OCI-LY1 (cell line): ENCODE results near the gene DDAH1.

ENCODE experiments used
- H2AFZ ChIP-seq: fragments of 200-600 bp; sonication (generic), shearing (Covaris generic); 2 replicates; pipeline ENCODE4 v1.6.0; 2014; ENCODE audit warnings: antibody characterized with exemption, mild to moderate bottlenecking, low read length
- H3F3A ChIP-seq: fragments of 200-600 bp; sonication (generic), shearing (Covaris generic); 2 replicates; pipeline ENCODE4 v1.6.0; 2014; ENCODE audit warnings: mild to moderate bottlenecking, antibody characterized with exemption, low read length, moderate library complexity; ENCODE audit not compliant: insufficient read depth
- H3K27ac ChIP-seq: fragments of 200-600 bp; sonication (generic); 2 replicates; pipeline ENCODE4 v1.5.1; 2014; ENCODE audit warnings: low read length, mixed run types, mild to moderate bottlenecking, low read depth; ENCODE audit not compliant: poor library complexity, severe bottlenecking
- H3K27me3 ChIP-seq: fragments of 200-600 bp; sonication (generic); 2 replicates; pipeline ENCODE4 v1.6.0; 2014; ENCODE audit warnings: antibody characterized with exemption, mild to moderate bottlenecking, low read length, moderate library complexity; ENCODE audit not compliant: insufficient read depth
- H3K36me3 ChIP-seq: fragments of 200-600 bp; sonication (generic); 2 replicates; pipeline ENCODE4 v1.6.1; 2014; ENCODE audit warnings: mild to moderate bottlenecking, antibody characterized with exemption, low read length, moderate library complexity, mixed read lengths; ENCODE audit not compliant: insufficient read depth
- H3K4me1 ChIP-seq: fragments of 200-600 bp; sonication (generic); 2 replicates; pipeline ENCODE4 v1.5.1; 2014; ENCODE audit warnings: mild to moderate bottlenecking, low read length, moderate library complexity; ENCODE audit not compliant: insufficient read depth, severe bottlenecking
- H3K4me2 ChIP-seq: fragments of 200-600 bp; sonication (generic), shearing (Covaris generic); 2 replicates; pipeline ENCODE4 v1.6.1; 2014; ENCODE audit warnings: low read length
- H3K4me3 ChIP-seq: fragments of 200-600 bp; sonication (generic); 2 replicates; pipeline ENCODE4 v1.5.1; 2014; ENCODE audit warnings: low read length, low read depth, mild to moderate bottlenecking, mixed read lengths; ENCODE audit not compliant: poor library complexity, severe bottlenecking
- H3K79me2 ChIP-seq: fragments of 200-600 bp; shearing (Covaris generic); 2 replicates; pipeline ENCODE4 v1.6.1; 2016; ENCODE audit warnings: mixed run types, low read length, mixed read lengths; ENCODE audit not compliant: insufficient read depth
- H3K9ac ChIP-seq: fragments of 200-600 bp; sonication (generic), shearing (Covaris generic); 2 replicates; pipeline ENCODE4 v1.6.1; 2014; ENCODE audit warnings: mild to moderate bottlenecking, low read length, mixed read lengths
- H3K9me2 ChIP-seq: fragments of 200-600 bp; sonication (generic), shearing (Covaris generic); 2 replicates; pipeline ENCODE4 v1.6.1; 2014; ENCODE audit warnings: low read depth, mild to moderate bottlenecking, low read length, mixed read lengths
- H3K9me3 ChIP-seq: fragments of 200-600 bp; shearing (Covaris generic); 2 replicates; pipeline ENCODE4 v1.6.1; 2014; ENCODE audit warnings: low read length, mixed read lengths
- H4K20me1 ChIP-seq: fragments of 200-600 bp; sonication (generic), shearing (Covaris generic); 2 replicates; pipeline ENCODE4 v1.6.0; 2016; ENCODE audit warnings: mild to moderate bottlenecking, low read length; ENCODE audit not compliant: insufficient read depth
- EZH2 ChIP-seq: fragments of 200-600 bp; sonication (generic), shearing (Covaris generic); IDR thresholded peaks from 2 replicates; pipeline ENCODE4 v1.8.0; 2017; ENCODE audit warnings: borderline replicate concordance, mixed run types, mild to moderate bottlenecking, antibody characterized with exemption, low read length, moderate library complexity, mixed read lengths
- TF ChIP-seq, protein P1 (sequence below): fragments of 200-600 bp; sonication (generic), shearing (Covaris generic); IDR thresholded peaks from 2 replicates; pipeline ENCODE4 v1.5.1; 2017; ENCODE audit warnings: mild to moderate bottlenecking, antibody characterized with exemption, low read length, moderate library complexity, mixed read lengths

Gene DDAH1

DNA sequence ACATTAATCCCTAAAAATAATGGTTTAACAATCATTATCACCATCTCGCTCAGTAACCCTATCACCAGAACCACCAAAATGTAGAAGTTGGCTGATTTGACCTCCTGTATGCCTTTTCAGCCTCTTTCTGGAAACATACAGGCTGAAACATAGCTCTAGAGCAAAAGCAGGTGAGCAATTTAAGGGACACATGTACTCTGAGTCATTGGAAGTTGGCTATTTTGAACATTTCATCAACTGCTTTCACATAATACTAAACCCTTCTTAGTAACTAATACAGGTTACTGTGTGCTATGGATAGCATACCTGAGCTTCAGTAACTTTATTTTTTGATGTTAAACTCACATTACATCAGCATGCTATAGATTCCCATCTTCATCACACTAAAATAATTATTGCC is 19.8 kb upstream of the DDAH1 start:
- no peak overlapping the region for H3K27ac ChIP-seq
- H3K9me3 ChIP-seq, result no peaks in the 10 kb centered on the region
- no peaks in the 10 kb centered on the region for H3K27me3 ChIP-seq
- no peak overlapping the region for H3K4me2 ChIP-seq
- no peaks in the 10 kb centered on the region for H3F3A ChIP-seq
- H4K20me1 ChIP-seq, result no peaks in the 10 kb centered on the region
- H3K4me3 ChIP-seq, result no peak overlapping the region
- no peak for TF ChIP-seq EZH2
- TF ChIP-seq, protein P1, sequence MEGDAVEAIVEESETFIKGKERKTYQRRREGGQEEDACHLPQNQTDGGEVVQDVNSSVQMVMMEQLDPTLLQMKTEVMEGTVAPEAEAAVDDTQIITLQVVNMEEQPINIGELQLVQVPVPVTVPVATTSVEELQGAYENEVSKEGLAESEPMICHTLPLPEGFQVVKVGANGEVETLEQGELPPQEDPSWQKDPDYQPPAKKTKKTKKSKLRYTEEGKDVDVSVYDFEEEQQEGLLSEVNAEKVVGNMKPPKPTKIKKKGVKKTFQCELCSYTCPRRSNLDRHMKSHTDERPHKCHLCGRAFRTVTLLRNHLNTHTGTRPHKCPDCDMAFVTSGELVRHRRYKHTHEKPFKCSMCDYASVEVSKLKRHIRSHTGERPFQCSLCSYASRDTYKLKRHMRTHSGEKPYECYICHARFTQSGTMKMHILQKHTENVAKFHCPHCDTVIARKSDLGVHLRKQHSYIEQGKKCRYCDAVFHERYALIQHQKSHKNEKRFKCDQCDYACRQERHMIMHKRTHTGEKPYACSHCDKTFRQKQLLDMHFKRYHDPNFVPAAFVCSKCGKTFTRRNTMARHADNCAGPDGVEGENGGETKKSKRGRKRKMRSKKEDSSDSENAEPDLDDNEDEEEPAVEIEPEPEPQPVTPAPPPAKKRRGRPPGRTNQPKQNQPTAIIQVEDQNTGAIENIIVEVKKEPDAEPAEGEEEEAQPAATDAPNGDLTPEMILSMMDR, result no peak
- H3K9me2 ChIP-seq, result no peaks in the 10 kb centered on the region
- H2AFZ ChIP-seq, result no peak overlapping the region
- H3K9ac ChIP-seq, result no peak overlapping the region
- H3K36me3 ChIP-seq, result no peaks in the 10 kb centered on the region
- no peaks in the 10 kb centered on the region for H3K79me2 ChIP-seq
- H3K4me1 ChIP-seq, result no peaks in the 10 kb centered on the region

DNA sequence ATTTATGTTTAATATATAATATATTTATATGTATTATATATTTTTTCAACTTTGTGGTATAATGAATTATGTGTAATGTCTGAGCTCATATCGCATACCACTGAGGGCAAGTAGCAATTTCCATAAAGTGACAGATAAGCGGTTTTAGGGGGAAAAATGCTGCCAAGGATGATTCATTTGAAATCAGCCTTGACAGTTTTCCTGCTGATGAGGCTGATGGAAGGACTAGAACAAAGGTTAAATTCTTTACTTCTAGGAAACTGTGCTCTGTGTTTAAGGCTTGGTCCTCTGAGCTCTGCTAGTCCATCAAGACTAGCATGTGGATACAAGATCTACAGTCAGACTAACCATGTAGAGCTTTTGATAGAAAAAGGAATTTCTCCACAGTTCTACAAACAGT is 19.3 kb upstream of the DDAH1 start:
- H3K27me3 ChIP-seq, result no peaks in the 10 kb centered on the region
- H3K27ac ChIP-seq, result no peak overlapping the region
- TF ChIP-seq, protein P1, result no peak
- no peak for TF ChIP-seq EZH2
- H3K79me2 ChIP-seq, result no peaks in the 10 kb centered on the region
- H3K9me2 ChIP-seq, result no peaks in the 10 kb centered on the region
- no peak overlapping the region for H3K4me3 ChIP-seq
- no peak overlapping the region for H2AFZ ChIP-seq
- no peaks in the 10 kb centered on the region for H3K4me1 ChIP-seq
- no peaks in the 10 kb centered on the region for H3F3A ChIP-seq
- H3K4me2 ChIP-seq, result no peak overlapping the region
- H4K20me1 ChIP-seq, result no peaks in the 10 kb centered on the region
- no peaks in the 10 kb centered on the region for H3K36me3 ChIP-seq
- no peak overlapping the region for H3K9ac ChIP-seq
- no peaks in the 10 kb centered on the region for H3K9me3 ChIP-seq

DNA sequence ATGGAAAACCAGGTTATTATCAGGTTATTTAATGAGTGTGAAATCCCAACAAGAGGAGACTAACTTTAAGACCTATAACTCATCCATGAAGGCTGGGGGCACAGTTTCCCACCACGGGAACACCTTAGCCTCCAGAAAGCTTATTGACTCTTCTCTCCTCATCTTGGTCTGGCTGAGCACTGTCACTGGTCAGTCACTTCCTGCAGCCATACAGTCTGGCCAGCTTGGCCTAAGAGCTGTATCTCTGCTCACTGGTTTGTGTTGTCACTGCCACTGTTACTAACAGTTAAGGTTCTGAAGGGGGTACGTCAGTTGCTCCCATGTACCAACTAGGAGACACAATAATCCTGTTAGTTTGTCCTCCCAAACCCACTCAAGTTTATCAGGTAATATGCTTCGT is 16.7 kb upstream of the DDAH1 start:
- Histone ChIP-seq H2AFZ (no peak overlapping the region), H3K9me3 (no peaks in the 10 kb centered on the region), H4K20me1 (no peaks in the 10 kb centered on the region), H3F3A (no peaks in the 10 kb centered on the region), H3K4me1 (no peaks in the 10 kb centered on the region), H3K79me2 (no peaks in the 10 kb centered on the region), H3K4me2 (no peak overlapping the region), H3K4me3 (no peak overlapping the region), H3K9ac (no peak overlapping the region), H3K9me2 (no peaks in the 10 kb centered on the region), H3K36me3 (no peaks in the 10 kb centered on the region), H3K27ac (no peak overlapping the region), H3K27me3 (no peaks in the 10 kb centered on the region)
- TF ChIP-seq, protein P1, result no peak
- no peak for TF ChIP-seq EZH2
